Measurements from ENCODE around the gene COL6A5. TPM values are rescaled to one million over a fixed set of nuclear protein-coding genes. Genes with fewer than 3 reads are reported as not detected.

COL6A5 gene
- total RNA-seq, 1 experiment from 2014 or later, result not detected

DNA sequence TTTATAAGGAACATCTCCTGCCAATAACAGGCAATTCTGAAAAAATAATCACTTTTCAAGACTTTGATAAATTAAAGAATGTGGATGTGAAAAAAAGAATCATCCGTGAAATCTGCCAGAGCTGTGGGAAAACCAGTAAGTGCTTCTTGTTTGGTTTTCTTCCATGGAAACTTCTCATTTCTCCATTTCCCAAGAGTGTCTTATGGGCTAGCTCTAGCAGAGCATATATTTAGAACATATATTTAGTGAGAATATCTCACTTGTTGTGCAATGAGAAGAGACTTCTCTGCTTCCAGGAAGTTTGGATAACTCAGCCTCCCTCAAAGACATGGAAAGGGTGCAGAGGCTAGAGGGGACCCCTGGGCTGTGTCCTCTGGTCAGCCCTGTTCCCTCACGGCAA is 49.9 kb downstream of the COL6A5 start:
- Histone ChIP-seq H3K9me2 (ENCODE audit: insufficient read depth) (no peaks in the 10 kb centered on the region), H4K20me1 (ENCODE audit: insufficient read depth) (no peaks in the 10 kb centered on the region), H3K36me3 (ENCODE audit: low read depth) (no peaks in the 10 kb centered on the region), H3K4me1 (replicated peaks; ENCODE audit: insufficient read depth) (peaks cover 19% of the 10 kb centered on the region), H3K4me3 (no peak overlapping the region), H2AFZ (peak overlapping the region; percentile 58; the same call in 1 of the 2 replicates), H3K79me2 (ENCODE audit: low read depth) (no peaks in the 10 kb centered on the region), H3F3A (ENCODE audit: insufficient read depth, low read depth) (peaks cover 11% of the 10 kb centered on the region; the same call in 1 of the 2 replicates), H3K9me3 (ENCODE audit: insufficient read depth, low read depth) (no peaks in the 10 kb centered on the region), H3K27ac (no peak overlapping the region), H3K27me3 (ENCODE audit: insufficient read depth, low read depth) (0 out of 2 replicates have a peak, but pooled peaks cover 6% of the 10 kb centered on the region), H3K4me2 (peak overlapping the region; percentile 26)
- no TSS peak for BruUV-seq (replicated peaks)
- POLR2A ChIA-PET (ENCODE audit: unreplicated experiment), result no interaction called here
- DNase-seq, result no peak
- TF ChIP-seq, protein P1, sequence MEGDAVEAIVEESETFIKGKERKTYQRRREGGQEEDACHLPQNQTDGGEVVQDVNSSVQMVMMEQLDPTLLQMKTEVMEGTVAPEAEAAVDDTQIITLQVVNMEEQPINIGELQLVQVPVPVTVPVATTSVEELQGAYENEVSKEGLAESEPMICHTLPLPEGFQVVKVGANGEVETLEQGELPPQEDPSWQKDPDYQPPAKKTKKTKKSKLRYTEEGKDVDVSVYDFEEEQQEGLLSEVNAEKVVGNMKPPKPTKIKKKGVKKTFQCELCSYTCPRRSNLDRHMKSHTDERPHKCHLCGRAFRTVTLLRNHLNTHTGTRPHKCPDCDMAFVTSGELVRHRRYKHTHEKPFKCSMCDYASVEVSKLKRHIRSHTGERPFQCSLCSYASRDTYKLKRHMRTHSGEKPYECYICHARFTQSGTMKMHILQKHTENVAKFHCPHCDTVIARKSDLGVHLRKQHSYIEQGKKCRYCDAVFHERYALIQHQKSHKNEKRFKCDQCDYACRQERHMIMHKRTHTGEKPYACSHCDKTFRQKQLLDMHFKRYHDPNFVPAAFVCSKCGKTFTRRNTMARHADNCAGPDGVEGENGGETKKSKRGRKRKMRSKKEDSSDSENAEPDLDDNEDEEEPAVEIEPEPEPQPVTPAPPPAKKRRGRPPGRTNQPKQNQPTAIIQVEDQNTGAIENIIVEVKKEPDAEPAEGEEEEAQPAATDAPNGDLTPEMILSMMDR (conservative IDR thresholded peaks at IDR 0.05), result no peak
- no peak for TF ChIP-seq EZH2 (IDR thresholded peaks at IDR 0.05; ENCODE audit: low read depth)
- intact Hi-C loops (cut with micrococcal nuclease; ENCODE audit: unreplicated experiment), result no loop called here
- CTCF ChIA-PET, result no interaction called here

GRCh38 chr3:130395916-130396315 is 50.4 kb downstream of the COL6A5 start:
- Histone ChIP-seq H3K4me3 (no peak overlapping the region), H3F3A (ENCODE audit: insufficient read depth, low read depth) (peaks cover 11% of the 10 kb centered on the region; the same call in 1 of the 2 replicates), H3K4me1 (replicated peaks; ENCODE audit: insufficient read depth) (peaks cover 19% of the 10 kb centered on the region), H3K9me3 (ENCODE audit: insufficient read depth, low read depth) (no peaks in the 10 kb centered on the region), H4K20me1 (ENCODE audit: insufficient read depth) (no peaks in the 10 kb centered on the region), H3K9me2 (ENCODE audit: insufficient read depth) (no peaks in the 10 kb centered on the region), H3K27me3 (ENCODE audit: insufficient read depth, low read depth) (0 out of 2 replicates have a peak, but pooled peaks cover 6% of the 10 kb centered on the region), H3K27ac (no peak overlapping the region), H3K36me3 (ENCODE audit: low read depth) (no peaks in the 10 kb centered on the region), H2AFZ (peak overlapping the region; percentile 58; the same call in 1 of the 2 replicates), H3K79me2 (ENCODE audit: low read depth) (no peaks in the 10 kb centered on the region), H3K4me2 (peak overlapping the region; percentile 26)
- intact Hi-C loops (cut with micrococcal nuclease; ENCODE audit: unreplicated experiment), result loop anchor here (2.0 kb wide), 1 partner anchor 631 kb away; the partner anchor contains the start of genes ASTE1 and NEK11
- ChIA-PET POLR2A (ENCODE audit: unreplicated experiment) (no interaction called here), CTCF (no interaction called here)
- DNase-seq, result peak; percentile 58 to 79
- TF ChIP-seq, protein P1 (conservative IDR thresholded peaks at IDR 0.05), result no peak
- no peak for TF ChIP-seq EZH2 (IDR thresholded peaks at IDR 0.05; ENCODE audit: low read depth)
- BruUV-seq (replicated peaks), result no TSS peak

- no peaks in the 10 kb centered on the region for H3F3A ChIP-seq (ENCODE audit: insufficient read depth, low read depth)
- H3K79me2 ChIP-seq (ENCODE audit: low read depth), result no peaks in the 10 kb centered on the region
- H3K4me1 ChIP-seq (replicated peaks; ENCODE audit: insufficient read depth), result no peaks in the 10 kb centered on the region
- ChIA-PET CTCF (interaction anchor here (0.6 kb wide), 1 partner anchor 128 kb away, joined by 4 read pairs; no protein-coding TSS in a partner anchor), POLR2A (ENCODE audit: unreplicated experiment) (no interaction called here)
- H3K27ac ChIP-seq, result no peak overlapping the region
- H4K20me1 ChIP-seq (ENCODE audit: insufficient read depth), result no peaks in the 10 kb centered on the region
- TF ChIP-seq, protein P1 (conservative IDR thresholded peaks at IDR 0.05), result no peak
- TF ChIP-seq EZH2 (IDR thresholded peaks at IDR 0.05; ENCODE audit: low read depth), result no peak
- 0 out of 2 replicates have a peak, but pooled peaks cover 14% of the 10 kb centered on the region for H3K27me3 ChIP-seq (ENCODE audit: insufficient read depth, low read depth)
- no peak overlapping the region for H3K4me2 ChIP-seq
- no peaks in the 10 kb centered on the region for H3K36me3 ChIP-seq (ENCODE audit: low read depth)
- H2AFZ ChIP-seq, result no peak overlapping the region
- no peaks in the 10 kb centered on the region for H3K9me2 ChIP-seq (ENCODE audit: insufficient read depth)
- intact Hi-C loops (cut with micrococcal nuclease; ENCODE audit: unreplicated experiment), result no loop called here
- DNase-seq, result no peak
- BruUV-seq (replicated peaks), result no TSS peak
- no peak overlapping the region for H3K4me3 ChIP-seq
- no peaks in the 10 kb centered on the region for H3K9me3 ChIP-seq (ENCODE audit: insufficient read depth, low read depth)
Measured at GRCh38 chr3:130404401-130404800, 58.9 kb downstream of the COL6A5 start.

All from PC-9 (cell line).